Measurements from ENCODE around the gene CYBRD1. TPM values are rescaled to one million over a fixed set of nuclear protein-coding genes. Genes with fewer than 3 reads are reported as not detected.
"Not testable (repeated sequence)": the region's sequence is repeated elsewhere in the genome, so short reads cannot be mapped to it uniquely, and the experiment has no call there.

Gene CYBRD1
- total and polyA plus RNA-seq, 4 donors, result 25.2 to 488 (median 71.4) TPM

DNA sequence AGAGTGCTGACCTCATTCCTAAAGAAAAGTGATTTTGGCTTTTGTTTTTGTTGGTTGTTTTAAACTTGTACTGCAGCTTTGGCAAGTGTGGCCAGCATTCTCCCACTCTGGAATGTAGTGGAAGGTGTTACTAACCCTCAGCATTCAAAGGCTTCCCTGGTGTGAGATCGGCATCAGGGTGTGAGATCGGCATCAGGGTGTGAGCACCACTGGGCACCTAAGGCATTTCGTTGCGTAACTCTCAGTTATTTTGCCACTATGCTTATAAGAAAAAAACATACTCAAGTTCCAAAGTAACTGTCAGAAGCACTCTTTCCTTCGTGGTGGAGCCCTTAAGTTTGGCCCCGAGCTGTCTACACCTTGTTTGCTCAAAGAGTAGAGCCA is 1.7 kb downstream of the CYBRD1 start:
- Histone ChIP-seq H3K4me1 (ENCODE audit: control insufficient read depth in 5 of 5, insufficient read depth in 5 of 5, low read length in 5 of 5) (peaks cover 0 to 14% (median 5%) of the 10 kb centered on the region in 5 donors), H3K27ac (ENCODE audit: low read depth in 1 of 2, low read length in 1 of 2) (peak overlapping the region; percentile 64 to 91), H3K27me3 (ENCODE audit: control insufficient read depth in 3 of 3, insufficient read depth in 3 of 3, low read length in 2 of 3) (peaks cover 0 to 3% (median 0%) of the 10 kb centered on the region in 3 donors), H3K9ac (ENCODE audit: insufficient read depth in 1 of 2, low read length in 2 of 2) (peak overlapping the region; percentile 48 to 91), H3K4me3 (peak overlapping the region; percentile 82), H3K9me3 (ENCODE audit: control insufficient read depth in 4 of 4, insufficient read depth in 3 of 4, low read length in 3 of 4) (no peaks in the 10 kb centered on the region), H3K36me3 (ENCODE audit: control insufficient read depth in 4 of 4, insufficient read depth in 4 of 4, low read length in 4 of 4) (no peaks in the 10 kb centered on the region)
- 15 to 24% methylated on average over 6 of the region's 6 CpGs for WGBS, 2 donors
- TF ChIP-seq, protein P1, sequence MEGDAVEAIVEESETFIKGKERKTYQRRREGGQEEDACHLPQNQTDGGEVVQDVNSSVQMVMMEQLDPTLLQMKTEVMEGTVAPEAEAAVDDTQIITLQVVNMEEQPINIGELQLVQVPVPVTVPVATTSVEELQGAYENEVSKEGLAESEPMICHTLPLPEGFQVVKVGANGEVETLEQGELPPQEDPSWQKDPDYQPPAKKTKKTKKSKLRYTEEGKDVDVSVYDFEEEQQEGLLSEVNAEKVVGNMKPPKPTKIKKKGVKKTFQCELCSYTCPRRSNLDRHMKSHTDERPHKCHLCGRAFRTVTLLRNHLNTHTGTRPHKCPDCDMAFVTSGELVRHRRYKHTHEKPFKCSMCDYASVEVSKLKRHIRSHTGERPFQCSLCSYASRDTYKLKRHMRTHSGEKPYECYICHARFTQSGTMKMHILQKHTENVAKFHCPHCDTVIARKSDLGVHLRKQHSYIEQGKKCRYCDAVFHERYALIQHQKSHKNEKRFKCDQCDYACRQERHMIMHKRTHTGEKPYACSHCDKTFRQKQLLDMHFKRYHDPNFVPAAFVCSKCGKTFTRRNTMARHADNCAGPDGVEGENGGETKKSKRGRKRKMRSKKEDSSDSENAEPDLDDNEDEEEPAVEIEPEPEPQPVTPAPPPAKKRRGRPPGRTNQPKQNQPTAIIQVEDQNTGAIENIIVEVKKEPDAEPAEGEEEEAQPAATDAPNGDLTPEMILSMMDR (IDR thresholded peaks at IDR 0.05; ENCODE audit: control extremely low read depth, extremely low read depth), result no peak
- ATAC-seq (ENCODE audit: insufficient read depth, low FRiP score) (peak; percentile 35), DNase-seq (peak; percentile 48 to 76 (median 68))

DNA sequence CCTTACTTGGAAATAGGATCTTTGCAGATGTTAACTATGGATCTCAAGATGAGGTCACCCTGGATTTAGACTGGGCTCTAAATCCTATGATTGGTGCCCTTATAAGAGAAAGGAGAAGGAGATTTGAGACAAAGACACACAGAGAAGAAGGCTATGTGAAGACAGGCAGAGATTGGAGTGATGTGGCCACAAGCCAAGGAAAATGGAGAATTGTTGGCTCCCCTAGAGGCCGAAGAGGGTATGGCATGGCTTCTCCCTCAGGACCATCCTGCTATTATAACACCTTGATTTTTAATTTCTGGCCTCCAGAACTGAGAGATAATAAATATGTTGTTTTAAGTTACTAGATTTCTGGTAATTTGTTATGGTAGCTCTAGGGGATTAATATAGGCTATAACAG is 7.6 kb downstream of the CYBRD1 start:
- DNase-seq (no peak), ATAC-seq (ENCODE audit: insufficient read depth, low FRiP score) (no peak)
- peaks cover 0 to 6% (median 2%) of the 10 kb centered on the region in 5 donors for H3K4me1 ChIP-seq (ENCODE audit: control insufficient read depth in 5 of 5, insufficient read depth in 5 of 5, low read length in 5 of 5)
- H3K27ac ChIP-seq (ENCODE audit: low read depth in 1 of 2, low read length in 1 of 2), result no peak overlapping the region
- no peak overlapping the region for H3K4me3 ChIP-seq
- 95 to 100% methylated on average over 1 of the region's 1 CpG for WGBS, 2 donors
- no peaks in the 10 kb centered on the region for H3K9me3 ChIP-seq (ENCODE audit: control insufficient read depth in 4 of 4, insufficient read depth in 3 of 4, low read length in 3 of 4)
- peaks cover 0 to 3% (median 0%) of the 10 kb centered on the region in 4 donors for H3K36me3 ChIP-seq (ENCODE audit: control insufficient read depth in 4 of 4, insufficient read depth in 4 of 4, low read length in 4 of 4)
- TF ChIP-seq, protein P1 (IDR thresholded peaks at IDR 0.05; ENCODE audit: control extremely low read depth, extremely low read depth), result no peak
- H3K27me3 ChIP-seq (ENCODE audit: control insufficient read depth in 3 of 3, insufficient read depth in 3 of 3, low read length in 2 of 3), result no peaks in the 10 kb centered on the region
- no peak overlapping the region for H3K9ac ChIP-seq (ENCODE audit: insufficient read depth in 1 of 2, low read length in 2 of 2)

DNA sequence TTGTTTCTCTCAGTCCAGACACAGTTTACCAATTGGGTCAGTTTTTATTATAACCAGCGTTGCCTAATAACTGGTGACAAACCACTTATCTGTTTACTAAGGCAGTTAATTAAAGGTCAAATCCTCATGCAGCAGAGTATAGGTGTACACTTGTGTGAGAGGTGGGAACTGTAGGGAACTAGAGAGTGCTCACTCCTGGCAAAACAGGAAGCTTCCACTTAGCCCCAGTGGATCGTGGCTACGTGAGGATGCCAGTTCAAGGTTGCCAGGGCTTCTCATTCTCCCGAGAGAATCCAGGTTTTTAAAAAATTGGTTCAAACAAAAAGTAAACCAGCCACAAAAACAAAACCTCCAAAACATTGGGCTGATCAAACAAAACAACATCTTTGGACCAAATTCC is 8.1 kb downstream of the CYBRD1 start:
- H3K4me3 ChIP-seq, result no peak overlapping the region
- no peaks in the 10 kb centered on the region for H3K27me3 ChIP-seq (ENCODE audit: control insufficient read depth in 3 of 3, insufficient read depth in 3 of 3, low read length in 2 of 3)
- H3K9ac ChIP-seq (ENCODE audit: insufficient read depth in 1 of 2, low read length in 2 of 2), result no peak overlapping the region
- TF ChIP-seq, protein P1 (IDR thresholded peaks at IDR 0.05; ENCODE audit: control extremely low read depth, extremely low read depth), result no peak
- 52 to 53% methylated on average over 4 of the region's 4 CpGs for WGBS, 2 donors
- ATAC-seq (ENCODE audit: insufficient read depth, low FRiP score) (no peak), DNase-seq (no peak)
- no peak overlapping the region for H3K27ac ChIP-seq (ENCODE audit: low read depth in 1 of 2, low read length in 1 of 2)
- no peaks in the 10 kb centered on the region for H3K9me3 ChIP-seq (ENCODE audit: control insufficient read depth in 4 of 4, insufficient read depth in 3 of 4, low read length in 3 of 4)
- peaks cover 0 to 3% (median 0%) of the 10 kb centered on the region in 4 donors for H3K36me3 ChIP-seq (ENCODE audit: control insufficient read depth in 4 of 4, insufficient read depth in 4 of 4, low read length in 4 of 4)
- H3K4me1 ChIP-seq (ENCODE audit: control insufficient read depth in 5 of 5, insufficient read depth in 5 of 5, low read length in 5 of 5), result peaks cover 0 to 6% (median 0%) of the 10 kb centered on the region in 5 donors

DNA sequence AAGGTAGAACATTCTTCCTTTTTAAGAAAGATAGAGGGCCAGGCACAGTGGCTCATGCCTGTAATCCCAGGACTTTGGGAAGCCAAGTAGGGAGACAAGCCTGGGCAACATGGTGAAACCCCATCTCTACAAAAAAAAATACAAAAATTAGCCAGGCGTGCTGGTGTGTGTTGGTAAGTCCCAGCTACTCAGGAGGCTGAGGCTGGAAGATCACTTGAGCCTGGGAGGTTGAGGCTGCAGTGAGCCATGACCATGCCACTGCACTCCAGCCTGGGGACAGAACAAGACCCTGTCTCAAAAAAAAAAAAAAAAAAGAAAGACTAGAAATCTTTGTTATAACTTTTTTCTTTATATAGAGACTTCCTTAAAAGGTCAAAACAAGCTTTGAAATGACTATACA is 8.6 kb downstream of the CYBRD1 start:
- DNase-seq; H3K27me3 ChIP-seq (ENCODE audit: control insufficient read depth in 3 of 3, insufficient read depth in 3 of 3, low read length in 2 of 3); H3K4me3 ChIP-seq; H3K9ac ChIP-seq (ENCODE audit: insufficient read depth in 1 of 2, low read length in 2 of 2); H3K9me3 ChIP-seq (ENCODE audit: control insufficient read depth in 4 of 4, insufficient read depth in 3 of 4, low read length in 3 of 4); H3K4me1 ChIP-seq (ENCODE audit: control insufficient read depth in 5 of 5, insufficient read depth in 5 of 5, low read length in 5 of 5); H3K36me3 ChIP-seq (ENCODE audit: control insufficient read depth in 4 of 4, insufficient read depth in 4 of 4, low read length in 4 of 4); H3K27ac ChIP-seq (ENCODE audit: low read depth in 1 of 2, low read length in 1 of 2); ATAC-seq (ENCODE audit: insufficient read depth, low FRiP score): not testable (repeated sequence)
- 65 to 83% methylated on average over 1 of the region's 1 CpG for WGBS, 2 donors
